Stomach (tissue), 9 donors: ENCODE results near the gene SYT2. TPM values are rescaled to one million over a fixed set of nuclear protein-coding genes. Genes with fewer than 3 reads are reported as not detected.

Experiments used
- DNase-seq, 2 donors: peaks; one replicate each; pipeline versions ENCODE4 v3.0.0 to v3.0.0-alpha.2; 2013 to 2019
- H3K27ac ChIP-seq, 5 donors: fragments of 200-600 bp in 4 of 5; sonication (generic) in 4 of 5; one replicate each; pipeline ENCODE4 v1.5.1; 2013 to 2019; ENCODE audit warnings: mild to moderate bottlenecking in 1 of 5, moderate library complexity in 1 of 5
- H3K27me3 ChIP-seq, 3 donors: fragments of 200-600 bp; sonication (generic); one replicate each; pipeline ENCODE4 v1.5.1; 2017 to 2019; ENCODE audit warnings: mixed run types in 1 of 3
- H3K36me3 ChIP-seq, 4 donors: fragments of 200-600 bp; sonication (generic); 1 replicate in 3 of 4; 2 replicates in 1 of 4; pipeline ENCODE4 v1.5.1; 2016 to 2019
- H3K4me1 ChIP-seq, 4 donors: fragments of 200-600 bp; sonication (generic); one replicate each; pipeline ENCODE4 v1.5.1; 2016 to 2019
- H3K4me3 ChIP-seq, 4 donors: fragments of 200-600 bp; sonication (generic) in 3 of 4; one replicate each; pipeline ENCODE4 v1.5.1; 2016 to 2019; ENCODE audit warnings: mild to moderate bottlenecking in 1 of 4
- H3K9me3 ChIP-seq, 4 donors: fragments of 200-600 bp; sonication (generic); one replicate each; pipeline ENCODE4 v1.5.1; 2016 to 2019
- EP300 ChIP-seq: sonication (generic); formaldehyde crosslinking; IDR thresholded peaks from one replicate; pipeline ENCODE4 v1.6.1; 2017; ENCODE audit warnings: antibody characterized with exemption
- POLR2A ChIP-seq, 4 donors: fragments of 450-650 bp; IDR thresholded peaks; one replicate each; pipeline ENCODE4 v1.6.1; 2016; ENCODE audit warnings: antibody characterized with exemption in 4 of 4, control low read depth in 2 of 4, mild to moderate bottlenecking in 1 of 4, moderate library complexity in 1 of 4
- POLR2AphosphoS5 ChIP-seq, 3 donors: sonication (generic); formaldehyde crosslinking; IDR thresholded peaks; one replicate each; pipeline ENCODE4 v1.6.1; 2016; ENCODE audit warnings: antibody characterized with exemption in 3 of 3
- WGBS, 5 donors: extraction: QIAGEN DNeasy Blood & Tissue Kit in 3 of 5; methylation state at CpG; one replicate each; pipeline versions ENCODE4 v1.1.5 to v1.1.7; 2013 to 2018; 5-methylcytosine and 5-hydroxymethylcytosine counted together
- intact Hi-C: fragments of 100-400 bp; cut with DNase I; formaldehyde crosslinking; loops from one replicate; pipeline ENCODE4 v1.15.1; 2023; ENCODE audit warnings: low total_unique reads
- polyA plus RNA-seq, 3 donors: library from polyadenylated mRNA; stranded (reverse); fragments of 200-250 nt; gene quantifications; one replicate each; pipeline ENCODE4 v1.2.3, GENCODE V29; 2013
- total RNA-seq, 5 donors: library from RNA; depleted of rRNA; stranded (reverse); fragments of >200 nt; gene quantifications; one replicate each; pipeline versions ENCODE4 v1.1.0 to v1.2.3, GENCODE V29; 2014 to 2016
- TF ChIP-seq, protein P1 (sequence below), 7 experiments: fragments of 450-650 bp in 4 of 7; fragments of 200-600 bp in 3 of 7; sonication (generic) in 3 of 7; IDR thresholded peaks; one replicate each; pipeline ENCODE4 v1.5.1; 2016 to 2019; ENCODE audit warnings: antibody characterized with exemption in 7 of 7, control low read depth in 2 of 7, mild to moderate bottlenecking in 1 of 7
- donor health status: healthy with polysubstance abuse.
- donor health status: Bipolar disorder and iron deficiency.
- donor health status: healthy.

The SYT2 gene
- total and polyA plus RNA-seq, 8 donors, result 0.18 to 0.29 TPM; not detected in 6

DNA sequence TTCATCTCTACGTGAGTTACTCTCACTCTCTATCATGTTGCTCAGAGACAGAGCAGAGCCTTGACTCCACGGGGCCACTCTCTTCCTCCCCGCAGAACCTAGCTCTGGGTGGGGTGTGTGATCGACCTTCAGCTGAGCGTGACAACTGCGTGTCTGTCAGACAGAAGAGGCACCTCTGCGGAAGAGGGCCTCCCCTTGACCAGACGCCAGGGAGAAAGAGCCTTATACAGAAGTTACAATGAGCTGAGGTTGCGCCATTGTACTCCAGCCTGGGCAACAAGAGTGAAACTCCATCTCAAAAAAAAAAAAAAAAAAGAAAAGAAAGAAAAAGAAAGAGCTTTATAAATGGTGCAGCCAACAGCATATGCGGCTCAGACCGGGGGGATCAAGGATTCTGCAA is 22.9 kb downstream of the SYT2 start:
- Histone ChIP-seq H3K4me3 (no peak overlapping the region), H3K27me3 (peaks cover 0 to 84% (median 5%) of the 10 kb centered on the region in 3 donors), H3K9me3 (no peaks in the 10 kb centered on the region), H3K27ac (no peak overlapping the region), H3K36me3 (no peaks in the 10 kb centered on the region), H3K4me1 (no peaks in the 10 kb centered on the region)
- intact Hi-C loops, result no loop called here
- WGBS, 5 donors, result 64 to 73% (median 66%) methylated on average over 11 of the region's 11 CpGs
- DNase-seq, result no peak
- TF ChIP-seq POLR2AphosphoS5 (IDR thresholded peaks at IDR 0.05), result no peak
- TF ChIP-seq, protein P1, sequence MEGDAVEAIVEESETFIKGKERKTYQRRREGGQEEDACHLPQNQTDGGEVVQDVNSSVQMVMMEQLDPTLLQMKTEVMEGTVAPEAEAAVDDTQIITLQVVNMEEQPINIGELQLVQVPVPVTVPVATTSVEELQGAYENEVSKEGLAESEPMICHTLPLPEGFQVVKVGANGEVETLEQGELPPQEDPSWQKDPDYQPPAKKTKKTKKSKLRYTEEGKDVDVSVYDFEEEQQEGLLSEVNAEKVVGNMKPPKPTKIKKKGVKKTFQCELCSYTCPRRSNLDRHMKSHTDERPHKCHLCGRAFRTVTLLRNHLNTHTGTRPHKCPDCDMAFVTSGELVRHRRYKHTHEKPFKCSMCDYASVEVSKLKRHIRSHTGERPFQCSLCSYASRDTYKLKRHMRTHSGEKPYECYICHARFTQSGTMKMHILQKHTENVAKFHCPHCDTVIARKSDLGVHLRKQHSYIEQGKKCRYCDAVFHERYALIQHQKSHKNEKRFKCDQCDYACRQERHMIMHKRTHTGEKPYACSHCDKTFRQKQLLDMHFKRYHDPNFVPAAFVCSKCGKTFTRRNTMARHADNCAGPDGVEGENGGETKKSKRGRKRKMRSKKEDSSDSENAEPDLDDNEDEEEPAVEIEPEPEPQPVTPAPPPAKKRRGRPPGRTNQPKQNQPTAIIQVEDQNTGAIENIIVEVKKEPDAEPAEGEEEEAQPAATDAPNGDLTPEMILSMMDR (IDR thresholded peaks at IDR 0.05), result no peak
- no peak for TF ChIP-seq EP300
- no peak for TF ChIP-seq POLR2A (IDR thresholded peaks at IDR 0.05)

DNA sequence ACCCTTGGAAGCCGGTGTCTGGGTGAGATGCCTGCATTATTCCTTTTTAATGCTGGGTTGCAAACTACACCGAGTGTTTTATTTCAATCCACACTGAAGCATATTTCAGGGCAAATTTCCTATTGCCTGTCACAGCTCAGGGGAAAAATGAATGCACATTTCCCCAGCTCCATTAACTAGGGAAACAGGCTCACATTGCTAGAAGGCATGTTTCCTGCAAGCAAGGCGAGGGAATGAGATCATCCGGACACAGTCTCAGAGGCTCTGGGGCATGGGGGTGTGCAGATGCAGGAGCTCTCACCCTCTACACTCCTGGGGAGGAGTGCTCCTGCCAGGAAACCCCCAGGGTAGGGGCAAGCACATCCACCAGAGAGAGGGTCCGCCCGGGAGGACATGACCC is 24.6 kb downstream of the SYT2 start:
- Histone ChIP-seq H3K9me3 (no peaks in the 10 kb centered on the region), H3K27ac (no peak overlapping the region), H3K4me3 (no peak overlapping the region), H3K36me3 (no peaks in the 10 kb centered on the region), H3K27me3 (peaks cover 0 to 90% (median 5%) of the 10 kb centered on the region in 3 donors), H3K4me1 (no peaks in the 10 kb centered on the region)
- intact Hi-C loops, result no loop called here
- TF ChIP-seq POLR2AphosphoS5 (IDR thresholded peaks at IDR 0.05) (no peak), POLR2A (IDR thresholded peaks at IDR 0.05) (no peak), EP300 (no peak)
- TF ChIP-seq, protein P1 (IDR thresholded peaks at IDR 0.05), result no peak
- peak in 1 of 2 donors; percentile 17 for DNase-seq
- 65 to 84% (median 74%) methylated on average over 6 of the region's 6 CpGs for WGBS, 5 donors

DNA sequence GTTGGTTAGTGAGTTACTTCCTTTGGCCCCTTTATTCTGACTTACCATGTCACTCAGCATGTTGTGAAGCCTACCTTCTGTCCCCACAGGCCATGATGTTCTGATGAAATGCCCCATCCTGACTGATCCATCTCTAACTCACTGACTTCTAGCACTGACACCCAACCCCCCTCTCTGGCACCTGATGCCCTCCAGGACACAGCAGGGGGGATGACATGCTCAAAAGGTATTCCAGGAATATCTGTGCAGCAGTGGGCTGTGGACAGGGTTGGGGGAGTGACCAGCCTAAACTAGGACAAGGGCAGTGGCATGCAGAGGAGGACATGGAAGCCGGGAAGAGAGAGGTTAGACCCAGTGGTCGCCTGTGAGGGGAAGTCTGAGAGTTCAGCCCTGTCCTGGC is 25.5 kb downstream of the SYT2 start:
- Histone ChIP-seq H3K9me3 (no peaks in the 10 kb centered on the region), H3K4me1 (no peaks in the 10 kb centered on the region), H3K36me3 (no peaks in the 10 kb centered on the region), H3K4me3 (no peak overlapping the region), H3K27ac (no peak overlapping the region), H3K27me3 (peaks cover 0 to 91% (median 5%) of the 10 kb centered on the region in 3 donors)
- DNase-seq, result no peak
- intact Hi-C loops, result no loop called here
- 24 to 48% (median 31%) methylated on average over 2 of the region's 2 CpGs for WGBS, 5 donors
- no peak for TF ChIP-seq EP300
- TF ChIP-seq, protein P1 (IDR thresholded peaks at IDR 0.05), result no peak

DNA sequence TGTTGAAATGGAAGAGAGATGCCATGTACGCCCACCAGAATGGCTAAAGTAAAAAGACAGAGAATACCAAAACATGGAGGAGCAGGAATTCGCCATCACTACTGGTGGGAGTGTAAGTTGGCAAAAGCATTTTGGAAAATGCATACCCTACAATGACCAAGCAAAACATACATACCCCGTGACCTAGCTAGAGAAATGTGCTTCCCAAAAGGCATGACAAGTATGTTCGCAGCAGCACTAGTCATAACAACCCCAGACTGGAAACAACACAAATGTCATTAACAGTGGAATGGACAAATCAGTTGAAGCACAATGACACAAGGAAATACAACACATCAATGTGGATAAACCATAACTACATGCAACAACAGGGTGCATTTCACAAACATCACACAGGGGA is 27.2 kb downstream of the SYT2 start:
- TF ChIP-seq POLR2A (IDR thresholded peaks at IDR 0.05) (no peak), POLR2AphosphoS5 (IDR thresholded peaks at IDR 0.05) (no peak), EP300 (no peak)
- TF ChIP-seq, protein P1 (IDR thresholded peaks at IDR 0.05), result no peak
- H3K4me1 ChIP-seq, result no peaks in the 10 kb centered on the region
- H3K27ac ChIP-seq, result no peak overlapping the region
- 78 to 86% (median 84%) methylated on average over 4 of the region's 4 CpGs for WGBS, 5 donors
- no peak overlapping the region for H3K4me3 ChIP-seq
- DNase-seq, result no peak
- H3K36me3 ChIP-seq, result no peaks in the 10 kb centered on the region
- intact Hi-C loops, result no loop called here
- H3K9me3 ChIP-seq, result no peaks in the 10 kb centered on the region
- H3K27me3 ChIP-seq, result peaks cover 0 to 89% (median 5%) of the 10 kb centered on the region in 3 donors
